T1000 (cell line): ENCODE measurements around the gene CLUH.

Source experiments
- DNase-seq: peaks from one replicate; lab custom pipeline; 2025; ENCODE audit warnings: mixed read lengths; lab: John Stamatoyannopoulos, UW

CLUH gene, protein sequence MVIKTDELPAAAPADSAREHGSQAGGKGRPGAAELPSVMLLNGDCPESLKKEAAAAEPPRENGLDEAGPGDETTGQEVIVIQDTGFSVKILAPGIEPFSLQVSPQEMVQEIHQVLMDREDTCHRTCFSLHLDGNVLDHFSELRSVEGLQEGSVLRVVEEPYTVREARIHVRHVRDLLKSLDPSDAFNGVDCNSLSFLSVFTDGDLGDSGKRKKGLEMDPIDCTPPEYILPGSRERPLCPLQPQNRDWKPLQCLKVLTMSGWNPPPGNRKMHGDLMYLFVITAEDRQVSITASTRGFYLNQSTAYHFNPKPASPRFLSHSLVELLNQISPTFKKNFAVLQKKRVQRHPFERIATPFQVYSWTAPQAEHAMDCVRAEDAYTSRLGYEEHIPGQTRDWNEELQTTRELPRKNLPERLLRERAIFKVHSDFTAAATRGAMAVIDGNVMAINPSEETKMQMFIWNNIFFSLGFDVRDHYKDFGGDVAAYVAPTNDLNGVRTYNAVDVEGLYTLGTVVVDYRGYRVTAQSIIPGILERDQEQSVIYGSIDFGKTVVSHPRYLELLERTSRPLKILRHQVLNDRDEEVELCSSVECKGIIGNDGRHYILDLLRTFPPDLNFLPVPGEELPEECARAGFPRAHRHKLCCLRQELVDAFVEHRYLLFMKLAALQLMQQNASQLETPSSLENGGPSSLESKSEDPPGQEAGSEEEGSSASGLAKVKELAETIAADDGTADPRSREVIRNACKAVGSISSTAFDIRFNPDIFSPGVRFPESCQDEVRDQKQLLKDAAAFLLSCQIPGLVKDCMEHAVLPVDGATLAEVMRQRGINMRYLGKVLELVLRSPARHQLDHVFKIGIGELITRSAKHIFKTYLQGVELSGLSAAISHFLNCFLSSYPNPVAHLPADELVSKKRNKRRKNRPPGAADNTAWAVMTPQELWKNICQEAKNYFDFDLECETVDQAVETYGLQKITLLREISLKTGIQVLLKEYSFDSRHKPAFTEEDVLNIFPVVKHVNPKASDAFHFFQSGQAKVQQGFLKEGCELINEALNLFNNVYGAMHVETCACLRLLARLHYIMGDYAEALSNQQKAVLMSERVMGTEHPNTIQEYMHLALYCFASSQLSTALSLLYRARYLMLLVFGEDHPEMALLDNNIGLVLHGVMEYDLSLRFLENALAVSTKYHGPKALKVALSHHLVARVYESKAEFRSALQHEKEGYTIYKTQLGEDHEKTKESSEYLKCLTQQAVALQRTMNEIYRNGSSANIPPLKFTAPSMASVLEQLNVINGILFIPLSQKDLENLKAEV (N-terminal part only)

DNA sequence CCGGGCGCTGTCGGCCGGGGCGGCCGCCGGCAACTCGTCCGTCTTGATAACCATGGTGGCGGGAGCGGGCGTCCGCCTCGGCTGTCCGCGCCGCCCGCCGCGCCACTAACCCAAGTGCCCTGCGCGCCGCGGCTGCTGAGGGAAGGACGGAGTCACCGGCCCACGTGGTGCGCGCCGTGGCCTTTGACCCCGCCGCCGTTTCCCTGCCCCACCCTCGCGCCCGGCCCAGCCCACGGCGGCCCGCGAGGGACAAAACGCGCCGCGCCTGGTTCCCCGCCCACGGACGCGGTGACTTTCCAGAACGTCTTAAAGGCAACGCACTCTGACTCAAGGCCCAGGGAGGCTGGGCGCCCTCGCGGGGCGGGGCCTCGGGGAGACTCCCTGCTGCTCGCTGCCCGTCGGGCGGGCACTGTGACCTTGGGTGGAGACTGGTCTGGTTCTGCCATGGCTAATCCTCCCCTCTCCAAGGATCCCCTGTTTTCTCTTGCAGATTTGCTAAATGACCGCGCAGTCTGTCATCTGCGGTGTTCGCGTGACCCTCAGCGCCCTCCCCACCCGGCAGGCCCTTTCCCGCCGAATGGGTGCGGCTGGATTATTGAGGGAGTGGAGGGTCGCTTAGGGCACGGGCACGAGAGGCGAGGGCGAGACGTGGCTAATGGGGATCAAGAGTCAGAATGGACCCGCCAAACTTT lies at the start of gene CLUH:
CLUH (minus strand) TSS at position 157 of the 692 bp plus-strand sequence; CDS start at position 54, 103 bp downstream.
- DNase-seq = peak; percentile 95

DNA sequence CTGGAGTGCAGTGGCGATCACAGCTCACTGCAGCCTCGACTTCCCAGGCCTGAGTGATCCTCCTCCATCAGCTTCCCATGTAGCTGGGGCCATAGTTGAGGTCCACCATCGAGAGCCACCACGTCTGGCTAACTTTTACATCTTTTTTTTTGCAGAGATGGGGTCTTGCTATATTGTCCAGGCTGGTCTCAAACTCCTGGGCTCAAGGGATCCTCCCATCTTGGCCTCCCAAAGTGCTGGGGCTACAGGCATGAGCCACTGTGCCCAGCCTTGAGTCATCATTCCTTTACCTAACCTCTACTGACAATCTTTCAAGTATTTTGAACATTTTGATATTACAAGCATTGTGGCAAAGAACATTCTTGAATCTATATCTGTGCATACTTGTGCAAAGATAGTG lies 47.3 kb upstream of the CLUH start:
- no peak for DNase-seq

GRCh38 chr17:2755891-2756724 lies 44.5 kb upstream of the CLUH start:
- DNase-seq = no peak

DNA sequence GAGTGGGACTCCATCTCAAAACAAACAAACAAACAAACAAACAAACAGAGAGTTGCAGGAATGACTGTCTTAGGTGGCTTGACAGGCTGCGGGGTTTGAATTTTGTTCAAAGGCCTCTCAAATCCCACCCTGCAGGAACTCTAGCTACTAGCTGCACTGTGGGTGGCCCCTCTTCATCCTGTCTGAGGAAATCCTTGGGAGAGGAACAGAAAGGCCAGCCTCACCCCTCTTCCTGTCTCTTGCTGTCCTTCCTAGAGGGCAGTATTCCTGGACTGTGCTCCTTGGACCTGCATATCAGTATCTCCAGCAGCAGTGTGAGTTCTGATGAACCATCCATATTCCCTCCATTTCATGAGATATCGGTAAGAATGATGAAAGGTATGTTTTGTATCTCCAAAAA lies 39.9 kb upstream of the CLUH start:
- DNase-seq = no peak

DNA sequence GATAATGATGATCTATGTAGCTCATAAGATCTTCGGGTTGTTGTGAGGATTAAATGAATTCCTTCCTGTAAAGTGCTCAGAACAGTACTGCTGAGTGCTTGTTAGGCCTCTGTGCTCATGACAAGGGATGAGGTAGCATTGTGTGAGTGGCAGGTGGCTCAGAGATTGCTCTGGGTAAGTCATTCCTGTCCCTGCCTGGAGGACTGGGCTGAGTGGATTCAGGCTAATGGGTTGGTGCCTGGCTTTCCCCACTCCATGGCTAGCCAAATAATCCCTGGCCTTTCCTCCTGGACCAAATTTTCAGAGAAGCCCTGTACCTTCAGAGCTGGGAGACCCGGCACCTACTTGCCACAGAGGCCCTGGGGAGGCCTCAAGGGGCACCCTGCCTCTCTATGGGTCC lies 39.2 kb upstream of the CLUH start:
- DNase-seq = no peak

DNA sequence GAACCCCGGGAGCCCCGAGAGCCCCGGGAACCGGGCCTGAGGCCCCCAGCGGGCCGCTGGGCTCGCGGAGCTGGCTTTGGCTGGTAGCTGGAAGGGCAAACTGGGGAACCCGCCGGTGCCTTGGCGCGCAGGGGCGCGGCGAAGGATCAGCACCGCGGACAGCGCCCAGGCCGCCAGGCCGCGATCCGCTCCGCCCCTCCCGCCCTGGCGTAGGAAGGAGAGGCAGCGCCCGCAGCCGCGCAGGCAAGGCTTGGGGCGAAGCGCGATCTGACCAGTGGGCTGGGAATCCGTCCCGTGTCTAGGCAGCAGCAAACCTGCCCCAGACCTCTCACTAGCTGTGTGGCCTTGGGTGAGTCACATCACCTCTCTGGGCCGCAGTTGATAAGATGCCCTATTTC lies 38.2 kb upstream of the CLUH start:
- DNase-seq = peak; percentile 20

GRCh38 chr17:2749058-2749783 lies 37.7 kb upstream of the CLUH start, which contains the start of gene CCDC92B:
CCDC92B (minus strand) TSS chr17:2749652; CDS start chr17:2735145, 14,507 bp downstream.
- no peak for DNase-seq

DNA sequence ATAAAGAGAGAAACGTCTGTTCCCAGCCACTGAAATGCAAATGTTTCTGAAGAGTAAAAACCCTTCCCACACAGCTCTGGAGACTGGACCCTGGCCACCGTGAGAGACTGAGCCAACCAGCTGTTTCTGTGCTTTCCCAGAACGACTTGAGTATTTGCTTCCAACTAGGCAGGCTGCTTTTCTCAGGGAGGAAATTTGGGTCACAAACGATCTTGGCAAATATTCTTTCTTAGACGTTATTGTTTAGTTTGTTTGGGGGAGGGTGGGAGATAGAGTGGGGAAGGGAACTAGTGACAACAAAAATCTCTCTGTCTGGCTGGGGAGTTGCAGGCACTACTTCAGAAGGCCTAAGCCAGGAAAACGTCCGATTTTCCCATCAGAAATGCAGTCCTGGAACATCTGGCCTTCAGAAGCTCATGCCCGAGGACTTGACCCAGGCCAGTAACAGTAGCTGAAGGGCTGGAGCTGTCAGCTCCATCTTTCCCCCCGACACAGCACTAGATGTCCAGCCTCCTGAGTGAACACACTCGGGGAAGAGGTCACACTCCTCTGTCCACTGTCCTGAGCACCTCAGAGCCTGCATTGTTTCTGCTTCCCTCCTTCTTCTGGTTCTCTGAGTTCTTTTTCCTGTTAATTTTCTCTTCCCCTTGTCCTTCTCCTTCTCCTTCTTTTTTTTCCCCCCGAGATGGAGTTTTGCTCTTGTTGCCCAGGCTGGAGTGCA lies 33.9 kb upstream of the CLUH start:
- DNase-seq = no peak

- no peak for DNase-seq
Observed at GRCh38 chr17:2737693-2738092, 26.1 kb upstream of the CLUH start.

DNA sequence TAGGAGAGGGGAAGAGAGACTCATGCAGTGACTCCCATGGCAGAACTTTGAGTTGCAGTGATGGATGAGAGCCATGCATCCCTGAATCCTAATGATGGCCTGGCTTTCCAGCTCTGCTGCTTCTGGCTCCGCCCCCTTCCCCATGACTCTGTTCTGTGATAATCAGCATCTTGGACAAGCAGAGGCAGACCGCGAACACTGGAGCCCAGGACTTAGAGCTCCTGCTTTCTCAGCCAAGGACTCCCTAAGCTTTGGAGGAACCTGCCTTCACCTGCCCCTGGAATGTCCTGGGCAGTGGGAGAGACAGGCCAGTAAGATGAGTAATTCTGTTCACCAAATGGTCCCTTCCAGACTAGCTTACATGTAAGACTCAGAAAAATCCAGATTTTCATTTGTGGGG lies 25.4 kb upstream of the CLUH start:
- no peak for DNase-seq

DNA sequence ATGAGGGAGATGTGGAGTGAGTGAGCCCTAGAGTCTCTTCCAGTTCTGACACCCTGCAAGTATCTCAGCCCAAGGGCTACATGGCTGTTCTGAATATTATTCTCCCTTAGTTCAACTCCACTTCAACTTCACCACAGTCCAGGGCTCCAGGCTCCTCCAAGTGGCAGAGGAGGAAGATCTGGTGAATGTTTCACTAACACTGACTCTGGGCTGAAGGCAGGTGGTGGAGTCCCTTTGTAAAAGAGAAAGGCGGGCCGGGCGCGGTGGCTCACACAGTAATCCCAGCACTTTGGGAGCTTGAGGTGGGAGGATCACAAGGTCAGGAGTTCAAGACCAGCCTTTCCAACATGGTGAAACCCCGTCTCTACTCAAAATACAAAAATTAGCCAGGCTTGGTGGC lies 24.3 kb upstream of the CLUH start:
- no peak for DNase-seq

- no peak for DNase-seq
Observed at GRCh38 chr17:2734939-2735338, 23.4 kb upstream of the CLUH start.

DNA sequence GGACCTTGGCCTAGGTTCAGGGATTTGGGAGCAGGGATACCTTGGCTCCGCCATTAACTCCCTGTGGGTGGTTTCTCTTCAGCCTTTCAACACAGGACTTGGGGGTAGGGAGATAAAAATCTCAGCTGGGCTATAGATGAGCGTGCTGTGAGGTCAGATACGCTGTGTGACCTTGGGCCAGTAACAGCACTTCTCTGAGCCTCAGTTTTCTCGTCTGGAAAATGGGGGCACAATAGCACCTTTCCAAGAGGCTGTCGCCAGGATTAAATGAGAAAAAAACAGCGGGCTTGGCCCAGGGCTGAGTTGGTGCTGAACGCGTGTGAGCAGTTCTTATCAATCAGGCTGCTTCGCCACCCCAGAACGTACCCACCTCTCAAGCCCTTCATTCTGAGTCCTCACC lies 20.2 kb upstream of the CLUH start:
- DNase-seq = no peak

- no peak for DNase-seq
Observed at GRCh38 chr17:2730764-2731353, 19.3 kb upstream of the CLUH start.

GRCh38 chr17:2724784-2725164 lies 13.2 kb upstream of the CLUH start:
- no peak for DNase-seq

DNA sequence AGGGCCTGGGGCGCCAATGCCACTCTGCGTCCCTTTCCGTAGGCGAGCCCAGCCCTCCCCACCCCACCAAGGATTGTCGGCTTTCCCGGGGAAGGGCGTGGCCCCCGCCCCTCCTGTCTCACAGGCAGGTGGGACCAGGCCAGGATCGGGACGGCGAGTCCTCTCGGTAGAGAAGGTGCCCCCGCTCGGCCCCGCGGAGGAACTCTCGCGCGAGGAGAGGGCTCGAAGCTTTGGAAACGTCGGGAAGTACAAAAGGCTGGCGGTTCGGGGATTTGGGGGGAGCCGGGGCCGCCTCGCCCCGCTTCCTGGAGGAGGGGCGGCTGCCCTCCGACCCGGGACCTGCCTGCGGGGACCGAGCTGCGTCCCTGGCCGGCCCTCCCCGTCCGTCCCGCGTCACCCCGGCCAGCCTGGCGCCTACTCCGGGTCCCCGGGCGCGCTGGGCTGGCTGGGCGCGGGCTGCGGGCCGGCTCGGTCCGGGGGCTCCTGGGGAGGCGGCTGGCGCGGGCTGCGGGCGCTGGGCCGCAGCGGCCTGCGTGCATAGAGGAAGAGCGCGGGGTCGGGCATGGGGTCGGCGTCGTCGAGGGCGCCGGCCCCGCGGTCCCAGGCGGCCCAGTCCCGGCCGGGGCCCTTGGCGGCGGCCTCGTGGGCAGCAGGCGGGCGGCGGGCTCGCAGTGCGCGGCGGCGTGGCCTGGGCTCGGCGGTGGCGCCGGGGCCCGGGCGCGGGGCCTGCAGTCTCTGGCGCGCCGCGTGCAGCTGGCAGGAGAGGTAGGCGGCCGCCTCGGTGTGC lies 12.6 kb upstream of the CLUH start:
- no peak for DNase-seq

DNA sequence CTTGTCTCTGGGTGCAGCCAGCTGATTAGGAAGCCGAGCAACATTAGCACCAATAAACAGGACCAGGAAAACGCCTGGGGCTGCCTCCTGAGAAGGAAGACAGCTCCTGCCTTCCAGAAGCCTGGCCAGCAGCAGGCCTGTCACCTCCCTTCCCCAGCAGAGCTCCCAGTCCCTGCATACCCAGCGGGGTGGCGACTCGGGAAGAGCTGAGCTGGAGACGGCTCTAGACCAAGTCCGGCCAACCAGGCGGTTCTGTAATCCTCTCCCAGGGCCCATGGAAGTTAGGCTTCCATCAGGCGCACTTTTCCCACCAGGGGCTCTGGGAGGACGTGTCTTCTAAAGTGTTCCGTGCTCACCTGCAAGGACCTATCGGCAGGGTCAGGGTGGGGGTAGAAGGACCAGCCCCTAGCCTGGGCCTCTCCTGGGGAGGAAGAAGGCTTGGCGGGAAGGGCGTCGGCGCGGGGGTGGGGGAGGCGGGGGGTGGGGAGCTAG lies 12.0 kb upstream of the CLUH start:
- DNase-seq = no peak

DNA sequence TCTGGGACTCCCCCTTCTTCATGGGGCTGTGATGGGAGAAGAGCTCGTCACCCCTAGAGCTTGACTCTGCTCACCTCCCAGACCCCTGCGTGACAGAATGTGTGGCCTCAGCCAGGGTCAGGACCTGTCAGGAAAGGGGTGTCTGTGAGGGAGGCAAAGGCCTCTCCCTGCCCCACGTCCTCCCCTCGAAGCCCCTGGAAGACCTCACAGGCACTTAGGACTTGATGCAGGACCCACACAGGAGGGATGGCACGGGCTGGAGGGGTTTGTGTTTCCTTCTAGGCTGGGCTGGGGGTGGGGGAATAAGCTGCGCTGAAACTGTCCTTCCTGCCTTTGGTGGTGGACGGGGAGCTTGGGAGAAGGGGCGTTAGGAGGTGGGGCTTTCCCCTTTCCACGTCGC lies 11.0 kb upstream of the CLUH start:
- no peak for DNase-seq
